NCI-H1092 (cell line): ENCODE measurements around the gene ANKRD49.
"Not testable (repeated sequence)": the region's sequence is repeated elsewhere in the genome, so short reads cannot be mapped to it uniquely, and the experiment has no call there.

Experiments used
- DNase-seq: peaks from one replicate; lab custom pipeline; 2025; lab: John Stamatoyannopoulos, UW

Gene ANKRD49

GRCh38 chr11:94493281-94494125 lies at the start of gene ANKRD49, which contains the start of gene MRE11:
TSS of gene ANKRD49 (plus strand) at chr11:94493984. CDS start at chr11:94496694, 2,710 bp downstream.
TSS of gene MRE11 (minus strand) at chr11:94493844. CDS start at chr11:94492801, 1,043 bp downstream.
- peak; percentile 98 for DNase-seq

- no peak for DNase-seq
Observed at GRCh38 chr11:94445641-94446040, 48.1 kb upstream of the ANKRD49 start.

GRCh38 chr11:94447149-94447548 lies 46.6 kb upstream of the ANKRD49 start:
- no peak for DNase-seq

GRCh38 chr11:94449029-94449428 lies 44.8 kb upstream of the ANKRD49 start:
- DNase-seq: no peak

GRCh38 chr11:94449437-94449836 lies 44.3 kb upstream of the ANKRD49 start:
- no peak for DNase-seq

GRCh38 chr11:94450048-94450447 lies 43.7 kb upstream of the ANKRD49 start:
- no peak for DNase-seq

- DNase-seq: no peak
Observed at GRCh38 chr11:94452988-94453387, 40.8 kb upstream of the ANKRD49 start.

GRCh38 chr11:94454301-94454700 lies 39.5 kb upstream of the ANKRD49 start:
- DNase-seq: no peak

- DNase-seq: no peak
Observed at GRCh38 chr11:94455861-94456260, 37.9 kb upstream of the ANKRD49 start.

- no peak for DNase-seq
Observed at GRCh38 chr11:94457118-94458029, 36.4 kb upstream of the ANKRD49 start.

- DNase-seq: no peak
Observed at GRCh38 chr11:94459576-94459975, 34.2 kb upstream of the ANKRD49 start.

GRCh38 chr11:94469416-94469815 lies 24.4 kb upstream of the ANKRD49 start:
- no peak for DNase-seq

- no peak for DNase-seq
Observed at GRCh38 chr11:94472916-94473799, 20.6 kb upstream of the ANKRD49 start.

- no peak for DNase-seq
Observed at GRCh38 chr11:94477624-94478023, 16.2 kb upstream of the ANKRD49 start.

GRCh38 chr11:94481342-94481741 lies 12.4 kb upstream of the ANKRD49 start:
- no peak for DNase-seq

- DNase-seq: no peak
Observed at GRCh38 chr11:94486068-94486467, 7.7 kb upstream of the ANKRD49 start.

- no peak for DNase-seq
Observed at GRCh38 chr11:94494126-94494680, 419 bp downstream of the ANKRD49 start.

GRCh38 chr11:94500181-94500580 lies 6.4 kb downstream of the ANKRD49 start:
- DNase-seq: no peak

GRCh38 chr11:94501522-94501921 lies 7.7 kb downstream of the ANKRD49 start:
- no peak for DNase-seq

GRCh38 chr11:94504689-94505293 lies 11.0 kb downstream of the ANKRD49 start:
- peak; percentile 48 for DNase-seq

- DNase-seq: not testable (repeated sequence)
Observed at GRCh38 chr11:94506513-94506912, 12.7 kb downstream of the ANKRD49 start.
